ENCODE data around the gene MYL3. TPM values are rescaled to one million over a fixed set of nuclear protein-coding genes. Genes with fewer than 3 reads are reported as not detected.

The MYL3 gene
- total and polyA plus RNA-seq, 2 of the 4 experiments (the other 2 are of a cell fraction): 0.09 TPM; not detected in 1

- TF ChIP-seq CEBPB (IDR thresholded peaks at IDR 0.05; ENCODE audit: low read depth, low read length) (no peak), CHD1 (IDR thresholded peaks at IDR 0.05; ENCODE audit: low read depth, low read length) (no peak), FOS (IDR thresholded peaks at IDR 0.05; ENCODE audit: low read depth, low read length) (no peak), ELK1 (IDR thresholded peaks at IDR 0.05; ENCODE audit: borderline replicate concordance, low read depth, low read length) (no peak), POLR2A (IDR thresholded peaks at IDR 0.05; ENCODE audit: low read depth, low read length) (no peak)
These were observed 747 bp downstream of the MYL3 start (continued) for GRCh38 chr3:46862369-46863025.
